RPMI7951 (cell line): ENCODE results near the gene KDM6B. TPM values are rescaled to one million over a fixed set of nuclear protein-coding genes. Genes with fewer than 3 reads are reported as not detected.
A peak's percentile ranks its signal among the peaks of the same experiment; 100 is the strongest.

ENCODE experiments used
- DNase-seq: peaks from one replicate; pipeline ENCODE4 v3.0.0-alpha.2; 2012; ENCODE audit warnings: low read depth
- total RNA-seq: library from RNA; depleted of rRNA; stranded (reverse); fragments of >200 nt; shearing (Covaris generic); gene quantifications from 2 replicates; pipeline ENCODE4 v1.2.3, GENCODE V29; 2014

Gene KDM6B
- total RNA-seq, 1 experiment from 2014 or later: 0.48 TPM

DNA sequence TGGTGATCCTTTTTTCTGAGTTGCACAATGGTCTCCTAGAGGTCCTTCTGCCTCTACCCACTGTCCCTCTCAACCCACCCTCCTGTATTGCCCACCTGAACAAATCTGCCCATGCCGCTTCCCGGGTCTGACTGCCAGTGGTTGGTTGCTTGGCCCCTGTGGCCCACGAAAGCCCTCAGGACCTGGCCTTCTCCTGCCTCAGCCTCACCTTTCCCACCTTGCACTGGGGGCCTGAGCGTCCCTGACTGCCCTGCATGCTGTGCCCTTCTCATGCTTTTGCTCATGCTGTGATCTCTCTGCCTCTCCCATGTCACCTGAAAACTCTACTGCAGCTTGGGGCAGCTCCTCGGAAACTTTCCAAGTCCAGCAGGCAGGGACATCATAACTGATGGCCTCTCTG is 13.8 kb upstream of the KDM6B start:
- no peak for DNase-seq

GRCh38 chr17:7822126-7822525 is 11.9 kb upstream of the KDM6B start:
- no peak for DNase-seq

DNA sequence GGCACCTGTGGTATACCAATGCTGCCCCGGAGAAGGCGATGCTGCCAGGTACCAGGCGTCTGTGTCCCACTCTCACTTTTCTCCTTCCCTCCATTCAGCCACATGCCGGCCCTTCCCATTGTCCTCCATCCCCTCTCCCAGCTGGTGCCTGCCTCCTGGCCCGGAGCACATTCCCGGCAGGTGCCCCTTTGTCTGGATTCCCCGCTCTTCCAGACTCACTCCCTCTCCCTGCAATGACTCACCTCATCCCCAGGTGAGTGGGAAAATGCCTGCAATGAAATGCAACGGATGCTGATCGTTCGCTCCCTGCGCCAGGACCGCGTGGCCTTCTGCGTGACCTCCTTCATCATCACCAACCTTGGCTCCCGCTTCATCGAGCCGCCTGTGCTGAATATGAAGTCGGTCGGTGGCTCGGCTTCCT is 10.4 kb upstream of the KDM6B start:
- DNase-seq: no peak

GRCh38 chr17:7824021-7824924 is 9.7 kb upstream of the KDM6B start:
- DNase-seq: no peak

DNA sequence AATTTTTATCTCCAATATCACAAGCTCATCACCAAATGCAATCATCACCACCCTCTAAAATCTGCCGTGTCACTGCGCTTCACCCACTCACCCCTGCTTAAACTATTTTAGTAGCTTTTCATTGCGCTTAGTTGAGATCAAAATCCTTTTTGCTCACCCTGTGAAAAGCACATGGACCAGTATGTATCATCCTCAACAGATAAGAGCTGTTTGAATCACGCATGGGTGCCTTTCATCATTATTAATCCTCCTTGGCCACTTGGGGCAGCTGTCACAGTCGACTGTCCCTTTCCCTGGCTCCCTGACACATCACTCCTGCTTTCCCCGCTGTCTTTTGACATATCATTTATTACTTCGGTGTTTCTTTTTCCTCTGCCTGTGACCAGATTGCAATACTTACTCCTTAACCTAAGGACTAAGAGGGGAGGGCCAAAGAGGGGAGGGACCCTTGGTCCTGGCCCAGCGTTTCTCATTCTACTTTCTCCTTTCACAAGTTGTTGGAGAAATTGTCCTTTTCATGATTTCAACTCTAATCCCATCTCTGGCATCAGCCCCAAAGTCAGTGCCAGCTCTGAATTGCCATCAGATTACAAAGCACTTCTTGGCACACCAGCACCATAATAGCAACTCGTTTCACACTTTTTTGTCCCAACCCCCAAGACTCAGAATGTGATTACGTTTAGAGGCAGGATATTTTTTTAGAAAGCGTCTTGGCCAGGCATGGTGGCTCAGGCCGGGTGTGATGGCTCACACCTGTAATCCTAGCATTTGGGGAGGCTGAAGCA is 8.6 kb upstream of the KDM6B start:
- peak; percentile 28 for DNase-seq

- DNase-seq: no peak
These were observed 3.4 kb upstream of the KDM6B start for GRCh38 chr17:7830616-7831015.

- DNase-seq: no peak
These were observed 2.8 kb upstream of the KDM6B start for GRCh38 chr17:7831233-7831632.

DNA sequence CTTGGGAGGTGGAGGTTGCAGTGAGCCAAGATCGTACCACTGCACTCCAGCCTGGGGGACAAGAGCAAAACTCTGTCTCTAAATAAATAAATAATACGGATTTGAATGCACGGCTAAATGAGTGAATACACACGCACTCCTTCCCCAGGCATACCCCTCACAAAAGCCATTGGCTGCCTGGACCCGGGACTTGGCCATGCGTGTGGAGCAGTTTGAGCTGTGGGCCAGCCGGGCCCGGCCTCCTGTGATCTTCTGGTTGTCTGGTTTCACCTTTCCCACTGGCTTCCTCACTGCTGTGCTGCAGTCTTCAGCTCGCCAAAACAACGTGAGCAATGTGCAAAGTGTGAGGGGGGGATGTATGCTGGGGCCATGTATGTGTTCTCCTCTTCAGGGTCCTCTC is 1.6 kb upstream of the KDM6B start:
- DNase-seq: no peak

DNA sequence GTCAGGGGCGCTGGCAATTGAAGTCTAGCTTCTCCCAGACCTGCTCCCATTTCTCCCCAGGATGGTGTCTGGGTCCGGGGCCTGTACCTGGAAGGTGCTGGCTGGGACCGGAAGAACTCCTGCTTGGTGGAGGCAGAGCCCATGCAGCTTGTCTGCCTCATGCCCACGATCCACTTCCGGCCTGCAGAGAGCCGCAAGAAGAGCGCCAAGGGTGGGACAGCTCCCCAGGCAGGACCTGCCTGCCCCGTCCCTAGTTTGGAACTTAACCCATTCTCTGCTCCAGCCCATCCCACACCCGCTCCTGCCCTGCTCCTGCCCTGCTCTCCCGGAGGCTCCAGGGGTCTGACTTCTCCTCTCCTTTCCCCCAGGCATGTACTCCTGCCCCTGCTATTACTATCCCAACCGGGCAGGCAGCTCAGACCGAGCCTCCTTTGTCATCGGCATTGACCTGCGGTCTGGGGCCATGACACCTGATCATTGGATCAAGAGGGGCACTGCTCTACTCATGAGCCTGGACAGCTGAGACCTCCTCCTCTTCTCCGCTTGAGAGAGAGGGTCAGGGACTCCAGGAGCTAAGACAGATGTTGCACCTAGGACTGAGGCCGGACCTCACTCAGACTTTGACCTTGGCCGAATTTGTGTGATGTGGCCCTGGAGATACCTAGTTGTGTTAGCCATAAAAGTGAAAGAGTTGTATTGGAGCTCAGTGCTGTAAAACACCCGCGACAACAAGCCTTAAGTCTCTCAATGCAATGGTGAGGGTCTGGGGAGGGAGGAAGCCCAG is 814 bp upstream of the KDM6B start:
- no peak for DNase-seq

DNA sequence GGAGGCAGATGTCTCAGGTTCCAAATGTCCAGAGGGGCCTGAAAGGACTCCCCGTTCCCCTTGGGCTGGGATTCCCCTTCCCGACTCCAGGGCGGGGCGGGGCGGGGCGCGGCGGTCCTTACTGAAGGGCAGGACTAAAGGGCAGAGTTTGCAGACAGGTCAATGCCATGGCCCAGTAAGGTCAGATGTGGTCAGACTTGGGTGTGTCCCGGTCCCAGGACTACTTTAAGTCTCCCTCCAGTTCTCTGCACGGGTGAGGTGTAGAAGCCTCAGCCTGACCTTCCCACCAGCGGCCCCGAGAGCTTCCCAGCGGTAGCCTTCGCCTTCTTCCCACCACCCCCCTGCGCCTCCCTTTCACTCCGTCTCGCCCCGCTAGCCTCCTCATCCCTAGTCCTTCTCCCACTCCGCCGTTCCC is 532 bp downstream of the KDM6B start:
- DNase-seq: peak; percentile 46

- DNase-seq: peak; percentile 96
These were observed 1.2 kb downstream of the KDM6B start for GRCh38 chr17:7834957-7835813.

- DNase-seq: peak; percentile 71
These were observed 2.0 kb downstream of the KDM6B start for GRCh38 chr17:7835814-7836595.

GRCh38 chr17:7836596-7837407 is 2.8 kb downstream of the KDM6B start:
- DNase-seq: peak; percentile 86

DNA sequence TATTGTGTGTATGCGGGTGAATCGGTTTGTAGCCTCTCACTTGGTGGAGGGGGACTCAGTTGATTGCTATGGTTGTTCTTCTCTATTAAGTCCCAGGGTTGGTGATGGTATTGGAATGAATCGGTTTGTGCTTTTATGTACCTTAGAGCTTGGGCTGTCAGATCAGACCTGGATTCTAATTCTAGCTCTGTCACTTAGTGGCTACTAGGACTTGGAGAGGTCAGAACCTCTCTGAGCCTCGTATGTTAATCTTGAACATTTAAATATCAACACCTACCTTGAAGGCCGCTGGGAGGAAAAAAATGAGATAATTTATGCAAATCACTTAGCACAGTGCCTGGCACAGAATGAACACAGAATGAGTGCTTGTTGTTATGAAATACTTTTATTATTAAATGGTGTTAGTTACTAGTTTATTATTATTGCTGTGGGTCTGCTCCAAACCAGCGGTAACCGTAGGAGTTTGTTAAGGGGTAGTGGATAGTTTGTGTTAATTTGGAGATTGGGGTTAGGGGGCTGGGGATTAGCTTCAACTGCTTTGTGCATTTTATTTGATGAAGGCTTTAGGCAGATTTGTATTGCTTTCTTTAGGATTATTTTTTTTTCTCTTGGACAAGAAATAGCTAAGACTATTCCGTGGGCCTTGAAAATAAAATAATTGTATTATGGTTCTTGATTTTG is 3.5 kb downstream of the KDM6B start:
- no peak for DNase-seq

- DNase-seq: peak; percentile 51
These were observed 4.4 kb downstream of the KDM6B start for GRCh38 chr17:7838090-7839075.

- no peak for DNase-seq
These were observed 5.3 kb downstream of the KDM6B start for GRCh38 chr17:7839190-7839875.

DNA sequence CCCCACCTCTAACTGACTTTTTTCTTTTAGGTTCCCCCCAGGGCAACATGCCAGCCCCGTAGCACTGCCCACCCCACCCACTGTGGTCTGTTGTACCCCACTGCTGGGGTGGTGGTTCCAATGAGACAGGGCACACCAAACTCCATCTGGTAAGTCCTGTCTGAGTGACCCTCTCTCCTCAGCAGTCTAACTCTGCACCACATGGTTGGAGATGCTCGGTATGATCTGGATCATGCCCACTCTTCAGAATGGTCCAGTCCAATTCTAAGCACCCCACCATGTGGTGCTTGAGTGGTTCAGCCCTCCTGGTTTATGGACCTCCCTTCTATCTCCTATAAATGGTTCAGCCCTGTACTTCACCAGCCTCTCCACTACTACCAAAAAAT is 5.9 kb downstream of the KDM6B start:
- peak; percentile 28 for DNase-seq
